Activated naive CD4-positive, alpha-beta T cell treated with Interleukin-2 at 50 U/mL for 16 hours (primary cell): ENCODE data around the gene TMBIM6.

Source experiments
- DNase-seq: peaks from one replicate; pipeline ENCODE4 v3.0.0-alpha.2; 2020

Gene TMBIM6

GRCh38 chr12:49798934-49799333, 57.6 kb downstream of the TMBIM6 start:
- no peak for DNase-seq

DNA sequence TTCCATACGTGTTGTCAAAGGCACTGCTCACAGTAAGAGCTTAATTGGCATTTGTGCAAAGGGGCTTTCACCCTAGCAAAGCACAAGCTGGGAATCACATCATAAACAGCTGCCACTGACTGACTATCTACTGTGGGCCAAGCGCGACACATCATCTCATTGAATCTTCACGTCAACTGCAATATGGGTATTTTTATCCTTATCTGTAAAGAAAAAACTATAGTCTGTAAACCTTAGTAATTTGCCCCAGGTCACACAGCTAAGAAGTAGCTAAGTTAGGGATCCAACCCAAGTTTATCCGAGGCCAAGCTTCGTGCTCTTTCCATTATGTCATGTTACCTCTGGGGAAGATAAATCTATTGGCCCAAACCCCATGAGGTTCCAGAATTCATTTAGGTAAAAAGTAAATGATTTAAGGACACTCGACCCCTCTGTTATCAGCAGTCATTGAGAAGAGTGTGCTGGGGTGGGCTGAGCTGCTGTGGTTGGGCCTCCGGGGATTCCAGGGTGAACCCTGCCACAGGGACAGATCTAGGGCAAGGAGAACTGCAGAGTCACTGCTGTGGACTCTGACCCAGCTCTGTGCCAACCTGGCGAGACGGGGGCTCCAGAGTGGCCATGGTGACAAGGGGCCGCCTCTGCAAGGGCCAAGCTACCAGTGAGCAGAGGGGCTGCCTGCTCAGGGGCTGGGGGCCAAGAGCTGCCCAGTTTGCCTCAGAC, 59.2 kb downstream of the TMBIM6 start:
- DNase-seq, result no peak

- no peak for DNase-seq
Observed at GRCh38 chr12:49801141-49802063, 60.0 kb downstream of the TMBIM6 start.

DNA sequence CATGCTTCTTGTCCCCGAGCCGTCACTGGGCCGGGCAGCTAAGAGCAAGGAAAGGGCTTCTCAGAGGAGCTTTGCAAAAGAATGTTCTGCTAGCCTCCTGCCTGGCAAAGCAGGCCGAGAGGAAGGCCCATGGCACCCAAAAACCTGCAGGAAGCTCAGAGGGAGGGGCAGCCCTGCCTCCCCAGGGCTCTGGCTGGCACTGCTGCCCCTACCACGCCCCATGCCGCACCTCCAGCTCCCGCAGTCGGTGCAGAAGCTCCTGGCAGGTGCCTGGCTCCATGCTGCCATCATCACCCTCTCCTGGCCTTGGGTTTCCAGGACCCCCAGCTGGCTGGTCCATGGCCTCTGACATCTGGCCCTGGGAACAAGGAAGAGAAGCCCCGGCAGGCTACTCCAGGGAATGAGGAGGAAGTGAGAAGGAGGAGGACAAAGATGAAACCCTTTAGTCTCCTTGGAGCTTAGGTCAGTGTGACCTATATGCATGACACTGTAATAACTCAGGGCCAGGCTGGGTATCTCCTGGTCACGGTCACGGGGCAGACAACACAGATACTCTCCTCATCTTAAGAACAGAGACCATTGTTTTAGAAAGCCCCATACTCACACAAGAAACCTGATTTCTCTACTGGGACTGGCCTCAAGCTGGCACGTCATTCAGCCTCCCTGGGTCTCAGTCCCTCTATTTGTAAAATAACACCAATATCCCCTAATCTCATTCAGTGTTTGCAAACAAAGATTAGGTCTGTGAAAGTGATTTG, 62.5 kb downstream of the TMBIM6 start:
- DNase-seq, result no peak

DNA sequence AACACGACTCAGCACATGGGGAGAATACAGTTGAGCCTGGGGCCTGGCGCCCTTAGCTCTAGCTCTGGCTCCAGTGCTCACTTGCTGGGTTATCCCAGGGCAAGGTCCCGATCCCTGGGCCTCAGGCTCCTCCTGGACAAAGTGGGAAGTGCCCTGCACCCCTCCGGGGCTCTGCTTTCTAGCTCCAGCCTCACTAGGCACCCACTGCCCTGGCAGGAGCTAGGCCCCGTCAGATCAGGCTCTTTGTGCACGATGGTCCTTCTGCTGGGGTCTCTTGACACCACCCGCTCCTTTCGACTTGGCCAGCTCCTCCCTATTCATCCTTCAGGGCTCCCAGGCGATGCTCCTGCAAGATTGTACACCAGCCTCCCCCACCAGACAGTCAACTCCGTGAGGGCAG, 63.5 kb downstream of the TMBIM6 start:
- DNase-seq, result no peak

DNA sequence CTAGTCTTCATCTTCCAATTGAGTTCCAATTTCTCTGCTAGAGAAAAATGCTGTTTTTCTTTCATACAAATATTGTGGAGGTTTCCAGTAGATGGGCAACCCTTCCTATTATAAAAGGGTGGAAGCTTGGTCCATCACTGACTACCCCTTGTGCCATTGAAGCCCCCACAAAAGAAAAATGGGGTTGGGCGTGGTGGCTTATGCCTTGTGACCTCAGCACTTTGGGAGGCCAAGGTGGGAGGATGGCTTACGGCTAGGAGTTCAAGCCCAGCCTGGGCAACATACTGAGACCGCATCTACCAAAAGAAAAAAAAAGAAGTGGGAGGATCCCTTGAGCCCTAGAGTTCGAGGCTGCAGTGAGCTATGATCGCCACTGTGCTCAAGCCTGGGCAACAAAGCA, 64.1 kb downstream of the TMBIM6 start:
- no peak for DNase-seq

DNA sequence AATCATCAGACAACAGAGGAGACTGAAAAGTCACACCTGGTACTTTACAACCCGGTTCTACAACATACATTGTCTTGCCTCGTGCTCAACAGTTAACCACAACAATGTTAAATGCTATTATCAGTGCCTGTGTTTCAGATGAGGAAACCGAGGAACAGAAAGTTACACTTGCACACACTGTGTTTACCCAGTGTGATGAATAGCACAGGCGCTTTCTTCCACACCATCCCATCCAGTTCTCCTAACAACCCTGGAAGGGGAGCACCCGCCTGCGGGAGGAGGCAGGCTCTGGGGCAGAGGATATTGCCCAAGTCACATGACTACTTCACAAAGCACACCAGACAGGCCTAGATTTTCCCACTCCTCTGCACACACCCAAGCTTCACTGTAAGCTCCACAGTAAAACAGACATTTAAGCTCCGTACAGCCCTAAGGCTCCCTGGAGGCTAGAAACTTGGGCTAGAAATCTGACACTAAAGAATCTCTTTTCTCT, 65.0 kb downstream of the TMBIM6 start:
- no peak for DNase-seq

DNA sequence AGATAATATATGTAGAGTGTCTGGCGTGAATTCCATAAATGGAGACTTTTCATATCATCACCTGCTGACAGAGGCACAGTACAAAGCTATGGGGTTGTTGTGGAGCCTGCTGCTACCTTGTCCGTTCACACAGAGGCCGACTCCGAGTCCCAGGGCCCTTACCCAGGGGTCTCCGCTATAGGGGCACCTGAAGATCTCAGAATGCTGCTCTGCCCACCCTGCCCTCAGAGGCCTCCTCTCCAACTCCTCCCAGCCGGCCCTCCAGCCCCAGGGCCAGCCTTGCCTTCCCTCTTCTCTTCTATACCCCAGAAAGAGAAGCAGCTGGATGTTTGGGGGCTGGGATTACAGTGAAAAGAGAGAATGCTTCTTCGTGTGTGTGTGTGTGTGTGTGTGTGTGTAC, 65.5 kb downstream of the TMBIM6 start:
- DNase-seq, result no peak

DNA sequence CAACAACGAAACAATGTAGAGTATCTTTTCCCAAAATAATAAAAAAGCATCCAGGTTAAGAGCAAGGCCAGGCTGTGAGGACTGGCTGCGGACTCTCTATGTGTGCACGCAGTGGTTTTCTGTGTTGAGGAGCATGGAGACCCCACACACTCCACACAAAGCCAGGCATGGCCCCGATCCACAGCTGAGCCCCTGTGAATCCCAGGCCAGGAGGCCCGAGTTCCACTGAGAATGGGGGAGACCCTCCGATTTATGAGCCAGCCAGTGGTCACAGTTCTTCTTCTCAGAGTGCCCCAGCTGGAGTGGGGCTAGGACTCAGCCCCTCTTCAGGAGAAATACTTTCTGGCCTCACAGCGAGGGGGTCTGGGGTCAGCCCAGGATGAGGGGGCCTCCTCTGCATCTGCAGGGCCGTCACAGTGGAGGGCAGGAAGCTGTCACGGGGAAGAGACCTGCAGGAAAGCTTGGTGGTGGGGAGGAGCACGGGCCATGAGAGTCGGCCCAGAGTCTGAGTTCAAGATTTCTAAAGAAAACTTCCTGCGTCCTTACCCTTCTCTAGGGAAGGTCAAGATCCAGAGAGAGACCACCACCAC, 66.7 kb downstream of the TMBIM6 start:
- DNase-seq, result no peak

DNA sequence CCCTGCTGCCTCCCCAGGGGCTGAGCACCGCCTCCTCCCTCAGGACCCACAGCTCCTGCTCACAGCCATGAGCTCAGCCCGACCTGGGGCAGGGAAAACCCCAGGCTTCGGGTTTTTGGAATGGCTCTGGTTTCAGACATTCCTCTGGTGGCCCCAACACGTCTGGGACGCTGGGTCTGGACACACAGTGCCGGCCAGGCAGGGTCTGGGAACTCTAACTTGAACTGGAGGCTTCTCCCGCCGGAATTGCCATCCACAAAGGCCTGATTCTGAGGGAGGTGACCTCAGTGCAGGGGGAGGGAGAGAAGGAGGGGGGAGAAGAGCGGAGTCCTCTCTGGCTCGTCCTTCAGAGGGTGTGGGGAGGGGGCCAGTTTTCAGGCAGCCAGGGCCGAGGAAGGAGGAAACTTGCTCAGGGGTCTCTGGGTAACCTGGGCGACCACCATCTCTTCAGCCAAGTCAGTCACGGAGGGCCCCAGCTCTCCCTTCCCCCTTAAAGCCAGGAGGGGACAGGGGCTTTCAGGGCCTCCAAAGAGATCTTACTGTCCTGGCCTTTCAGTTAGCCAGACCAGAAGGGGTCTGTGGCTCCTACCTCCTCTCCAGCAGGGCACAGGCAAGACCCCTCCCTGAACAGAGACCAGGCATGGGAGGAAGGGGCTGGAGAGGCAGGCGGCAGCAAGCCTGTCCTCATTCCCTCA, 67.5 kb downstream of the TMBIM6 start:
- DNase-seq, result no peak

DNA sequence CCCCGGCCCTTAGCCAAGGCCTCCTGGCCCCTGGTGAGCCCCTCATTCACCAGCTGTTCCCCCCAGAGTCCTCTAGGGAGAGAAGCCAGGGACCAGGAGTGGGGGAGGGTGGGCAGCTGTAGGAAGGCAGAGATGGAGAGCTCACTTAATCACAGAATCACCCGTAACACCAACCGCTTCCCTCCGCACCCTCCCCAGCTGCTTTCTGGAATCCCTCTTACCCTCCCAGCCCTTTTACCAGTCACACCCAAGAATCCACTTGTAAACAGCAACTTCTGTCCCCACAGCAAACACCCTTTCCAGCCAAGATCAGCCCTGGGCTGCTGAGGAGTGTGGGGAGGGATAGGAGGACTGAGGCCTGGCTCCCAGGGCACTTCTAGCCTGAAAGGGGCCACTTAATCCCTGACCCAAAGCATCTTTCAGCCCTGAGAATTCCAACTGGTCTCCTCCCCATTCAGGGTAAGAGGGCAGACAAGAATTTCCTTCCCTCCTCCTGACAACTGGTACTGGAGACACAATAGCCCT, 68.1 kb downstream of the TMBIM6 start:
- DNase-seq, result no peak

DNA sequence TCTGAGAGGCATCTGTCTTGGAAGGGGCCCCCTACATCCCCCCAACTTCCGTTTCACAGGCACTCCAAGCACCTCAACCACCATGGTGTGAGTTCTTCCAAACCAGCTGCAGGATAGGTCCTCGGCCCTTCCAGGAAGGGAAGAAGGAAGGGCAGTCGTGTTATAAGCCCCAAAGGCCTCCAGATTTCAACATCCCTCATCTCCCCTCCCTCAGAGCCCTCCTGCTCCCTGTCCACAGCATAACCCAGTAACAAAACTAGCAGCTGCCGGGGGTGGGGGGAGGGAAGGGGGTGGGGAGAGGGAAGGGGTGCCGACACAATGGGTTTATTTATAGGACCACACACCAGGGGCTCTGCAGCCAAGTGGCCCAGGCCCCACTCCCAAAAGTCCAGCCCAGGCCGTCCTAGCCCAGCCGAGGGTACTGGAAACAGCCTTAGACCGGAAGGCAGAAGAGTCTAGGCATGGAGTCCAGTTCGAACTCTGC, 68.6 kb downstream of the TMBIM6 start:
- DNase-seq, result no peak

DNA sequence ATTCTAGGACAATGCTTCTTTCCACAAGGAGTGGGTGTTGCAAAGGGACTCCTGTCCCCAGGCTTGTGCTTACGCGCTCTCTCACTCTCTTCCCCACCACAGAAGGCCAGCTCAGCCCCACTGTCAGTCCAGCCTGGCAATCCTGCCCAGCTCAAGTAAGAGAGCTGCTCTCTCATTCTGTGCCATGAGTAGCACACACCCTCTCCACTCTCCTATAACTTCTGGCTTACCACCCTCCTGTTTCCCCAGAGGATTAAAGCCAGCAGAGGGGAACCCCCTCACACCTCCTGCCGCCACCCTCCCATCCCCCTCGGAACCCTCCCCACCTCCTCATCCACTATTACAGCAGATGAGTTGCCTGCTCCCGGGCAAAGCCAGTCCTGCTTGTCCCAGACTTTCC, 69.8 kb downstream of the TMBIM6 start:
- no peak for DNase-seq

DNA sequence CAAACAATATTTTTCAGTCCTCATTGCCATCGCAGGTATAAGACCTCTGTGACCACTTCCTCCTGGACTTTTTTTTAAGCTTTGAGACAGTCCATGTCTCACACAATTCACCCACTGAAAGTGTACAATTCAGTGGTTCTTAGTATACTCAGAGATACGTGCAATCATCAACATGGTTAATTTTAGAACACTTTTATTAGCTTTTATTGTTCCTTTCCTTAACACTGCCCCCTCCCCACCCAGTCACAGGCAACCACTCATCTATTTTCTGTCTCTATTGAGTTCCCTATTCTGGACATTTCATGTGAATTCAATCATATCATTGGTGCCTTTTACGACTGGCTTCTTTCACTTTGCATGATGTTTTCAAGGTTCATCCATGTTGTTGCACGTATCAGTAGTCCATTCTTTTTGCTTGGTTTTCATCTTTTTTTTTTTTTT, 70.6 kb downstream of the TMBIM6 start:
- DNase-seq, result no peak

GRCh38 chr12:49813131-49813530, 71.8 kb downstream of the TMBIM6 start:
- DNase-seq, result no peak
